Fibroblast of mammary gland (primary cell): ENCODE measurements around the gene EIPR1.

ENCODE experiments used
- DNase-seq: peaks from one replicate; pipeline ENCODE4 v3.0.0-alpha.2; 2010; ENCODE audit warnings: low read depth
- H3K4me3 ChIP-seq: 2 replicates; pipeline ENCODE4 v1.5.1; 2011; ENCODE audit warnings: low read depth, mild to moderate bottlenecking, low read length, moderate library complexity; ENCODE audit not compliant: control insufficient read depth
- CTCF ChIP-seq: conservative IDR thresholded peaks from 2 replicates; pipeline ENCODE4 v1.5.1; 2011; ENCODE audit warnings: low read depth, low read length, inconsistent platforms; ENCODE audit not compliant: control insufficient read depth, insufficient read depth

The EIPR1 gene

GRCh38 chr2:3196716-3197115, 180.9 kb downstream of the EIPR1 start:
- no peak for TF ChIP-seq CTCF
- DNase-seq = no peak
- no peak overlapping the region for H3K4me3 ChIP-seq

- DNase-seq = no peak
- no peak overlapping the region for H3K4me3 ChIP-seq
- no peak for TF ChIP-seq CTCF
These were observed 181.8 kb downstream of the EIPR1 start for GRCh38 chr2:3195641-3196476.

GRCh38 chr2:3194828-3195227, 182.8 kb downstream of the EIPR1 start:
- TF ChIP-seq CTCF = no peak

GRCh38 chr2:3193443-3194330, 183.9 kb downstream of the EIPR1 start:
- peak; percentile 5 for DNase-seq
- no peak for TF ChIP-seq CTCF
- no peak overlapping the region for H3K4me3 ChIP-seq

More at GRCh38 chr2:3194828-3195227, 182.8 kb downstream of the EIPR1 start:
- no peak for DNase-seq
- H3K4me3 ChIP-seq = no peak overlapping the region

DNA sequence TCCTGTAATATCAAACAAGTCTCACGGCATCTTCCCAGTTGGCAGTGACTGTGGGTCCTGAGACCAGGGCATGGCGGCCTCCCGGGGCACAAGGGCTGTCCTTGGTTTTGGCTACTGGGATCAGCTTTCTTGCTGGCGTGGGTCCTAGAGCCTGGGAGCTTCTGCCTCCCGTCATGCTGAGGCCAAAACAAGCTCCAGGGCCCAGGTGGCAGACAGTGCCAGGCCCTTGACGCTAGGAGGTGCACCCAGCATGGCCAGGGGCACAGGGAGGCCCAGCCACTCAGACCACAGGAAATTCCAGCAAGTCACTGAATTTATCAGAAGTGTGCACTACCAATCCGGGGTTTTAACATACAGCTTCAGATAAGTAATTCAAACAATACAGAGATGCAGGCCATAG, 184.7 kb downstream of the EIPR1 start:
- H3K4me3 ChIP-seq = no peak overlapping the region
- no peak for TF ChIP-seq CTCF
- no peak for DNase-seq

DNA sequence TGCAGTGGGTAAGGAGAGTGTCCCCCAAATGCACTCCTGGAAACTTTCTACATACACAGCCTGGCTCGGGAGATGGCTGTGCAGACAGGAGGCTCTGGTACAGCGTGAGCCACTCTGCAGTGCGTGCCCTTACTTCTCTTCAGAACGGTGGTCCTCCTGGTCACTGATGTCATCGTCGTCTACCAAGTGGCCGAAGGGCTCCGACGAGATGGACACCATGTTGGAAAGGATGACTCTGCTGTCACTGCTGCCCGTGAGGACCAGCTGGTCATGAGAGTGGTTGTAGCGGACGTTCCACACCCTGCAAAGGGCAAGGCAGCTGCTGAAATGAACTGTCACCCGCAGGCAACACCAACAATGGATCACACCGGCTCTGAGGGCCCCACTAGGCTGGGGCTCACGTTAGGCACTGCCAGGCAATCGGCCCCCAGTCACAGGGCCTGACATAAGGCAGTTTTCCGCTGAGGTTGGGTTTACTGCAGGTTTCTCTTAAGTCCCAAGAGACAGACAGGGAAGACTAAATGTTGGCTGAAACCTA, 185.3 kb downstream of the EIPR1 start:
- DNase-seq = no peak
- TF ChIP-seq CTCF = no peak
- no peak overlapping the region for H3K4me3 ChIP-seq
